HepG2 (cell line): ENCODE measurements around the gene SMTNL1. TPM values are rescaled to one million over a fixed set of nuclear protein-coding genes. Genes with fewer than 3 reads are reported as not detected.
A peak's percentile ranks its signal among the peaks of the same experiment; 100 is the strongest.

Experiments used
- CHD2 ChIP-seq: IDR thresholded peaks from 2 replicates; pipeline ENCODE4 v1.6.1; 2011; ENCODE audit warnings: low read depth, low read length, improper control_type of control experiment
- ETV5 ChIP-seq: IDR thresholded peaks from 2 replicates; pipeline ENCODE4 v1.6.1; 2018; ENCODE audit warnings: missing biosample characterization, missing genetic modification reagents, inconsistent platforms, borderline replicate concordance
- JARID2 ChIP-seq: sonication (generic); formaldehyde crosslinking; IDR thresholded peaks from 2 replicates; pipeline ENCODE4 v1.8.1; 2023; ENCODE audit warnings: missing genetic modification reagents, inconsistent platforms; ENCODE audit not compliant: insufficient replicate concordance
- KLF11 ChIP-seq: IDR thresholded peaks from 2 replicates; pipeline ENCODE4 v1.6.1; 2016; ENCODE audit warnings: missing compliant biosample characterization
- KLF9 ChIP-seq: IDR thresholded peaks from 2 replicates; pipeline ENCODE4 v1.6.1; 2016; ENCODE audit warnings: low read depth
- LCORL ChIP-seq, 2 experiments: fragments of 450-650 bp in 1 of 2; sonication (generic) in 1 of 2; formaldehyde crosslinking in 1 of 2; IDR thresholded peaks; 2 replicates each; pipeline versions ENCODE4 v1.5.0 to v1.6.1; 2017 to 2020; ENCODE audit warnings: antibody characterized with exemption in 1 of 2, missing genetic modification reagents in 1 of 2
- PATZ1 ChIP-seq: sonication (generic); formaldehyde crosslinking; IDR thresholded peaks from 2 replicates; pipeline ENCODE4 v1.4.0; 2020; ENCODE audit warnings: missing genetic modification reagents
- RARG ChIP-seq: sonication (generic); formaldehyde crosslinking; IDR thresholded peaks from 2 replicates; pipeline ENCODE4 v1.4.0; 2020; ENCODE audit warnings: low read depth, mild to moderate bottlenecking, missing genetic modification reagents
- SIX1 ChIP-seq: sonication (generic); formaldehyde crosslinking; IDR thresholded peaks from 2 replicates; pipeline ENCODE4 v1.4.0; 2020; ENCODE audit warnings: missing genetic modification reagents, borderline replicate concordance
- SRSF1 ChIP-seq: fragments of 200-400 bp; formaldehyde crosslinking; optimal IDR thresholded peaks from 2 replicates; pipeline ENCODE3; 2017; ENCODE audit warnings: mild to moderate bottlenecking, low read depth, low read length, moderate library complexity
- ZBTB43 ChIP-seq: sonication (generic); formaldehyde crosslinking; conservative IDR thresholded peaks from 2 replicates; pipeline ENCODE4 v1.4.0; 2020; ENCODE audit warnings: missing genetic modification reagents
- ZNF329 ChIP-seq: sonication (generic); formaldehyde crosslinking; IDR thresholded peaks from 2 replicates; pipeline ENCODE4 v1.9.0; 2021; ENCODE audit warnings: low read depth, mild to moderate bottlenecking, missing genetic modification reagents
- ZNF343 ChIP-seq: sonication (generic); formaldehyde crosslinking; IDR thresholded peaks from 2 replicates; pipeline ENCODE4 v1.4.0; 2020; ENCODE audit warnings: mild to moderate bottlenecking, missing genetic modification reagents
- ZNF547 ChIP-seq: sonication (generic); formaldehyde crosslinking; IDR thresholded peaks from 2 replicates; pipeline ENCODE4 v1.5.1; 2020; ENCODE audit warnings: mild to moderate bottlenecking, missing genetic modification reagents
- ZNF556 ChIP-seq: sonication (generic); formaldehyde crosslinking; IDR thresholded peaks from 2 replicates; pipeline ENCODE4 v1.4.0; 2020; ENCODE audit warnings: mild to moderate bottlenecking, missing genetic modification reagents, borderline replicate concordance
- ZNF605 ChIP-seq: sonication (generic); formaldehyde crosslinking; IDR thresholded peaks from 2 replicates; pipeline ENCODE4 v1.8.0; 2022; ENCODE audit warnings: mild to moderate bottlenecking, missing genetic modification reagents
- ZNF770 ChIP-seq: sonication (generic); formaldehyde crosslinking; IDR thresholded peaks from 2 replicates; pipeline ENCODE4 v1.5.0; 2020; ENCODE audit warnings: mild to moderate bottlenecking, missing genetic modification reagents
- ZNF788 ChIP-seq: sonication (generic); formaldehyde crosslinking; IDR thresholded peaks from 2 replicates; pipeline ENCODE4 v1.5.0; 2020; ENCODE audit warnings: mild to moderate bottlenecking, missing genetic modification reagents, borderline replicate concordance
- polyA plus RNA-seq, 8 experiments: library from polyadenylated mRNA; depleted of rRNA in 3 of 8; stranded (reverse) in 7 of 8; unstranded in 1 of 8; fragments of >200 nt; fragmentation: Illumina TruSeq in 4 of 8; extraction: Trizol in 4 of 8; gene quantifications; 2 replicates each; pipeline versions ENCODE4 v1.2.1 to v1.2.3, GENCODE V29; 2011 to 2016; ENCODE audit warnings: low read depth in 4 of 8, missing spikeins in 1 of 8, mixed read lengths in 1 of 8; ENCODE audit not compliant: insufficient read depth in 1 of 8
- total RNA-seq, 5 experiments: library from RNA; depleted of rRNA; stranded (reverse); fragments of >200 nt; fragmentation: Illumina TruSeq; extraction: Trizol; gene quantifications; 2 replicates each; pipeline ENCODE4 v1.2.3, GENCODE V29; 2016; ENCODE audit warnings: low read depth in 1 of 5
- TF ChIP-seq, protein P1 (sequence below): sonication (generic); formaldehyde crosslinking; IDR thresholded peaks from 2 replicates; pipeline ENCODE4 v1.5.0; 2020; ENCODE audit warnings: mild to moderate bottlenecking, missing genetic modification reagents

The SMTNL1 gene
- total and polyA plus RNA-seq, 2 of the 13 experiments (the other 11 are each of a cell fraction or from before 2014, with no cell fraction given) = 0.04 TPM; not detected in 1

- TF ChIP-seq ZNF770 (CRISPR knock-in tag) (0 out of 2 replicates have a peak, but pooled peaks have one; percentile 39), ZBTB43 (no peak; the same call in 1 of the 2 replicates), ZNF556 (CRISPR knock-in tag) (no peak; the same call in 1 of the 2 replicates), ZNF329 (CRISPR knock-in tag) (no peak), ZNF788 (CRISPR knock-in tag) (peak; percentile 38; the same call in 1 of the 2 replicates), SIX1 (CRISPR knock-in tag) (peak; percentile 77), ZNF547 (0 out of 2 replicates have a peak, but pooled peaks have one; percentile 47), RARG (CRISPR knock-in tag) (no peak), CHD2 (no peak), ETV5 (peak; percentile 88; the same call in 1 of the 2 replicates), KLF9 (CRISPR knock-in tag) (peak; percentile 89; the same call in 1 of the 2 replicates), ZNF605 (CRISPR knock-in tag) (no peak), JARID2 (CRISPR knock-in tag) (no peak), LCORL (IDR thresholded peaks at IDR 0.05) (no peak), LCORL (CRISPR knock-in tag; IDR thresholded peaks at IDR 0.05) (peak; percentile 64), PATZ1 (CRISPR knock-in tag) (peak; percentile 5; the same call in 1 of the 2 replicates), SRSF1 (no peak), ZNF343 (CRISPR knock-in tag) (no peak), KLF11 (CRISPR knock-in tag) (no peak)
- TF ChIP-seq, protein P1, sequence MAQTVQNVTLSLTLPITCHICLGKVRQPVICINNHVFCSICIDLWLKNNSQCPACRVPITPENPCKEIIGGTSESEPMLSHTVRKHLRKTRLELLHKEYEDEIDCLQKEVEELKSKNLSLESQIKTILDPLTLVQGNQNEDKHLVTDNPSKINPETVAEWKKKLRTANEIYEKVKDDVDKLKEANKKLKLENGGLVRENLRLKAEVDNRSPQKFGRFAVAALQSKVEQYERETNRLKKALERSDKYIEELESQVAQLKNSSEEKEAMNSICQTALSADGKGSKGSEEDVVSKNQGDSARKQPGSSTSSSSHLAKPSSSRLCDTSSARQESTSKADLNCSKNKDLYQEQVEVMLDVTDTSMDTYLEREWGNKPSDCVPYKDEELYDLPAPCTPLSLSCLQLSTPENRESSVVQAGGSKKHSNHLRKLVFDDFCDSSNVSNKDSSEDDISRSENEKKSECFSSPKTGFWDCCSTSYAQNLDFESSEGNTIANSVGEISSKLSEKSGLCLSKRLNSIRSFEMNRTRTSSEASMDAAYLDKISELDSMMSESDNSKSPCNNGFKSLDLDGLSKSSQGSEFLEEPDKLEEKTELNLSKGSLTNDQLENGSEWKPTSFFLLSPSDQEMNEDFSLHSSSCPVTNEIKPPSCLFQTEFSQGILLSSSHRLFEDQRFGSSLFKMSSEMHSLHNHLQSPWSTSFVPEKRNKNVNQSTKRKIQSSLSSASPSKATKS (CRISPR knock-in tag) = peak; percentile 83
Observed at GRCh38 chr11:57530596-57531507, 6.5 kb upstream of the SMTNL1 start, which contains the start of gene TIMM10 (continued).
